Measurements from ENCODE around the gene PNPLA5. TPM values are rescaled to one million over a fixed set of nuclear protein-coding genes. Genes with fewer than 3 reads are reported as not detected.
A peak's percentile ranks its signal among the peaks of the same experiment; 100 is the strongest.

The PNPLA5 gene
- total and polyA plus RNA-seq, 2 of the 13 experiments (the other 11 are each of a cell fraction or from before 2014, with no cell fraction given), result not detected

- 0 out of 2 replicates have a peak, but pooled peaks have one; percentile 60 for TF ChIP-seq ZNF670 (CRISPR knock-in tag; IDR thresholded peaks at IDR 0.05; ENCODE audit: borderline replicate concordance)
- TF ChIP-seq TCF12 (IDR thresholded peaks at IDR 0.05), result no peak
- TF ChIP-seq TCF12 (CRISPR knock-in tag; IDR thresholded peaks at IDR 0.05), result no peak
- TF ChIP-seq ZNF740 (CRISPR knock-in tag; IDR thresholded peaks at IDR 0.05), result 0 out of 2 replicates have a peak, but pooled peaks have one; percentile 20
- TF ChIP-seq ZNF230 (CRISPR knock-in tag; IDR thresholded peaks at IDR 0.05), result no peak
- TF ChIP-seq RFX5 (IDR thresholded peaks at IDR 0.05; ENCODE audit: low read depth, low read length), result no peak
- TF ChIP-seq REXO4 (CRISPR knock-in tag; IDR thresholded peaks at IDR 0.05; ENCODE audit: borderline replicate concordance), result no peak
- TF ChIP-seq MATR3 (CRISPR knock-in tag; IDR thresholded peaks at IDR 0.05), result no peak
- TF ChIP-seq ZNF484 (CRISPR knock-in tag; IDR thresholded peaks at IDR 0.05; ENCODE audit: borderline replicate concordance, low read depth), result no peak
- TF ChIP-seq WIZ (CRISPR knock-in tag; IDR thresholded peaks at IDR 0.05), result no peak
- TF ChIP-seq ZFP82 (CRISPR knock-in tag; IDR thresholded peaks at IDR 0.05; ENCODE audit: borderline replicate concordance), result no peak
- 0 out of 2 replicates have a peak, but pooled peaks have one; percentile 64 for TF ChIP-seq ZSCAN30 (CRISPR knock-in tag; IDR thresholded peaks at IDR 0.05)
- TF ChIP-seq NFE2L1 (CRISPR knock-in tag; IDR thresholded peaks at IDR 0.05; ENCODE audit: borderline replicate concordance), result no peak
- peak; percentile 41 to 76; a peak in 3 of 4 replicates for TF ChIP-seq EP300 (IDR thresholded peaks at IDR 0.05; ENCODE audit: low read depth in 2 of 2, low read length in 2 of 2)
- TF ChIP-seq EP300 (CRISPR knock-in tag; IDR thresholded peaks at IDR 0.05; ENCODE audit: borderline replicate concordance), result no peak; the same call in 1 of the 2 replicates
- TF ChIP-seq ONECUT2 (CRISPR knock-in tag; IDR thresholded peaks at IDR 0.05), result no peak
- no peak for TF ChIP-seq SP1 (IDR thresholded peaks at IDR 0.05)
- no peak; the same call in 1 of the 2 replicates for TF ChIP-seq SP1 (CRISPR knock-in tag; IDR thresholded peaks at IDR 0.05)
- TF ChIP-seq MAFF (IDR thresholded peaks at IDR 0.05; ENCODE audit: low read depth, low read length), result 0 out of 2 replicates have a peak, but pooled peaks have one; percentile 26
- no peak for TF ChIP-seq ZNF720 (CRISPR knock-in tag; IDR thresholded peaks at IDR 0.05)
- TF ChIP-seq TRIM22 (IDR thresholded peaks at IDR 0.05), result no peak
- TF ChIP-seq ZNF614 (CRISPR knock-in tag; IDR thresholded peaks at IDR 0.05; ENCODE audit: borderline replicate concordance), result no peak
- peak; percentile 87 for TF ChIP-seq ARNTL (CRISPR knock-in tag; IDR thresholded peaks at IDR 0.05)
- no peak for TF ChIP-seq ZNF841 (CRISPR knock-in tag; IDR thresholded peaks at IDR 0.05; ENCODE audit: borderline replicate concordance)
- no peak for TF ChIP-seq PRMT3 (CRISPR knock-in tag; IDR thresholded peaks at IDR 0.05; ENCODE audit: borderline replicate concordance, low read depth)
- no peak for TF ChIP-seq GTF3A (CRISPR knock-in tag; conservative IDR thresholded peaks at IDR 0.05)
- no peak; the same call in 1 of the 2 replicates for TF ChIP-seq FOXO1 (CRISPR knock-in tag; IDR thresholded peaks at IDR 0.05)
- no peak for TF ChIP-seq MZF1 (CRISPR knock-in tag; IDR thresholded peaks at IDR 0.05; ENCODE audit: borderline replicate concordance)
- TF ChIP-seq ZNF20 (CRISPR knock-in tag; IDR thresholded peaks at IDR 0.05), result no peak
These were observed 33.9 kb upstream of the PNPLA5 start (continued) for GRCh38 chr22:43925433-43926348.

All from HepG2 (cell line).